Measurements from ENCODE around the gene HAUS7.

HAUS7 gene

DNA sequence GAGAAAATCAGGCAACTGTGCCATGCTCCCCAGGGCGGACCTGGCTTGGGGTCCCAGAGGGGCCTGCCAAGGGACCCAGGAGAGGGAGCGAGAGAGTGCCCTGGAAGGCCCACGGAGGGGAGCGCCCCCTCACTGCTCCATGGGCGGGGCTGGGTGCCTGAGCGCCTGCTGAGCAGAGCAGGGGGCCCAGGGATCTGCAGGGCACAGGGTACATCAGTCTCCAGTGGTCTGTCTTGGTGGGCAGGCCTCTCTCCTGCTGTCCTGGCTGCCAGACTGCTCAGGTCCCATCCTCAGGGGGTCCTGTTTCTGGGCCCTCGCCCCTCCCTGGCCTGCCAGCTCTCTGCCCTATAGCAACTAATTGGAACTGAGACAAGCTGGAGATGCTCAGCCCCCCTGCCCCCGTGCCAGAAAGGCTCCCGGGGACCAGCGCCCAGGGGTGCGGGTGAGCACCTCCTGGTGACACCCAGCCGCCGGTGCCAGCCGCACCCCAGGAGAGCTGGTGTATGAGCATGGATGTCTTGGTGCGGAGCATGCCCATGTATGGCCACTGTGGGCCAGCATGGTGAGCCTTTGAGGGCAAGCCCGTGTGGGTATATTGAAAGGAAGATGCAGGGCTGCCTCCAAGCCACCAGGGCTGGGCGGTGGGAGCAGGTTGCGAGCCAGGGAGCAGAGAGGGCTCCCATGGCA is 25.7 kb upstream of the HAUS7 start:
- H3F3A ChIP-seq (ENCODE audit: control insufficient read depth, insufficient read depth), result no peaks in the 10 kb centered on the region
- H3K79me2 ChIP-seq (ENCODE audit: control insufficient read depth, low read length), result no peaks in the 10 kb centered on the region
- H3K4me2 ChIP-seq (ENCODE audit: low read length), result no peak overlapping the region
- no peaks in the 10 kb centered on the region for H3K9me3 ChIP-seq (ENCODE audit: control insufficient read depth, insufficient read depth, low read length)
- TF ChIP-seq, protein P1, sequence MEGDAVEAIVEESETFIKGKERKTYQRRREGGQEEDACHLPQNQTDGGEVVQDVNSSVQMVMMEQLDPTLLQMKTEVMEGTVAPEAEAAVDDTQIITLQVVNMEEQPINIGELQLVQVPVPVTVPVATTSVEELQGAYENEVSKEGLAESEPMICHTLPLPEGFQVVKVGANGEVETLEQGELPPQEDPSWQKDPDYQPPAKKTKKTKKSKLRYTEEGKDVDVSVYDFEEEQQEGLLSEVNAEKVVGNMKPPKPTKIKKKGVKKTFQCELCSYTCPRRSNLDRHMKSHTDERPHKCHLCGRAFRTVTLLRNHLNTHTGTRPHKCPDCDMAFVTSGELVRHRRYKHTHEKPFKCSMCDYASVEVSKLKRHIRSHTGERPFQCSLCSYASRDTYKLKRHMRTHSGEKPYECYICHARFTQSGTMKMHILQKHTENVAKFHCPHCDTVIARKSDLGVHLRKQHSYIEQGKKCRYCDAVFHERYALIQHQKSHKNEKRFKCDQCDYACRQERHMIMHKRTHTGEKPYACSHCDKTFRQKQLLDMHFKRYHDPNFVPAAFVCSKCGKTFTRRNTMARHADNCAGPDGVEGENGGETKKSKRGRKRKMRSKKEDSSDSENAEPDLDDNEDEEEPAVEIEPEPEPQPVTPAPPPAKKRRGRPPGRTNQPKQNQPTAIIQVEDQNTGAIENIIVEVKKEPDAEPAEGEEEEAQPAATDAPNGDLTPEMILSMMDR (IDR thresholded peaks at IDR 0.05; ENCODE audit: low read depth, low read length, poor library complexity, severe bottlenecking), result no peak
- TF ChIP-seq EZH2phosphoT487 (IDR thresholded peaks at IDR 0.05; ENCODE audit: borderline replicate concordance, low read length), result no peak
- H3K9me2 ChIP-seq (replicated peaks; ENCODE audit: control insufficient read depth, low read length), result no peaks in the 10 kb centered on the region
- H3K4me3 ChIP-seq (ENCODE audit: low read length), result no peak overlapping the region
- H3K27me3 ChIP-seq (ENCODE audit: control insufficient read depth, low read length), result no peaks in the 10 kb centered on the region
- no peaks in the 10 kb centered on the region for H3K4me1 ChIP-seq (ENCODE audit: control insufficient read depth, low read length)
- H3K36me3 ChIP-seq (ENCODE audit: control insufficient read depth, low read length), result no peaks in the 10 kb centered on the region
- H4K20me1 ChIP-seq (ENCODE audit: control insufficient read depth, insufficient read depth, low read depth, low read length), result no peaks in the 10 kb centered on the region
- no peak overlapping the region for H3K27ac ChIP-seq (ENCODE audit: low read depth, low read length)

DNA sequence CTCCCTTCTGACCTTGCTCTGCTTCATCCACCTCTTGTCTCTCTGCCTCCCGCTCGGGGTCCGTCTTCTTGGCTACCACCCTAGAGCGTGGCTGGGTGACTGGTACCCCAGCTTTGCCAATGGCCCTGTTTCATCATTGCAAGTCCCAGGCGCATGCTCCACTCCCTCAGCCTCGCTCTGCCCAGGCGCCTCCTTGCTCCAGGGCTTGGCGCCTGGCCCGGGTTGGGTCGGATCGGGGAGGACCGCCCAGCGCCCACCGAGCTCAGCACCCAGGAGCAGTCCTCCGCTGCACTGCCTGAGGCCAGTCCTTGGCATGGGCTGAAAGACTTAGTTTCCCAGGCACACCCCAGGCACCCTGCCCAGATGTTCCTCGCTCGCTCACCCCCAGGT is 25.0 kb upstream of the HAUS7 start:
- Histone ChIP-seq H3F3A (ENCODE audit: control insufficient read depth, insufficient read depth) (no peaks in the 10 kb centered on the region), H3K79me2 (ENCODE audit: control insufficient read depth, low read length) (no peaks in the 10 kb centered on the region), H3K27me3 (ENCODE audit: control insufficient read depth, low read length) (no peaks in the 10 kb centered on the region), H3K4me3 (ENCODE audit: low read length) (no peak overlapping the region), H3K4me2 (ENCODE audit: low read length) (no peak overlapping the region), H3K9me2 (replicated peaks; ENCODE audit: control insufficient read depth, low read length) (no peaks in the 10 kb centered on the region), H3K36me3 (ENCODE audit: control insufficient read depth, low read length) (no peaks in the 10 kb centered on the region), H4K20me1 (ENCODE audit: control insufficient read depth, insufficient read depth, low read depth, low read length) (no peaks in the 10 kb centered on the region), H3K9me3 (ENCODE audit: control insufficient read depth, insufficient read depth, low read length) (no peaks in the 10 kb centered on the region), H3K4me1 (ENCODE audit: control insufficient read depth, low read length) (no peaks in the 10 kb centered on the region), H3K27ac (ENCODE audit: low read depth, low read length) (no peak overlapping the region)
- TF ChIP-seq EZH2phosphoT487 (IDR thresholded peaks at IDR 0.05; ENCODE audit: borderline replicate concordance, low read length), result no peak
- TF ChIP-seq, protein P1 (IDR thresholded peaks at IDR 0.05; ENCODE audit: low read depth, low read length, poor library complexity, severe bottlenecking), result no peak

DNA sequence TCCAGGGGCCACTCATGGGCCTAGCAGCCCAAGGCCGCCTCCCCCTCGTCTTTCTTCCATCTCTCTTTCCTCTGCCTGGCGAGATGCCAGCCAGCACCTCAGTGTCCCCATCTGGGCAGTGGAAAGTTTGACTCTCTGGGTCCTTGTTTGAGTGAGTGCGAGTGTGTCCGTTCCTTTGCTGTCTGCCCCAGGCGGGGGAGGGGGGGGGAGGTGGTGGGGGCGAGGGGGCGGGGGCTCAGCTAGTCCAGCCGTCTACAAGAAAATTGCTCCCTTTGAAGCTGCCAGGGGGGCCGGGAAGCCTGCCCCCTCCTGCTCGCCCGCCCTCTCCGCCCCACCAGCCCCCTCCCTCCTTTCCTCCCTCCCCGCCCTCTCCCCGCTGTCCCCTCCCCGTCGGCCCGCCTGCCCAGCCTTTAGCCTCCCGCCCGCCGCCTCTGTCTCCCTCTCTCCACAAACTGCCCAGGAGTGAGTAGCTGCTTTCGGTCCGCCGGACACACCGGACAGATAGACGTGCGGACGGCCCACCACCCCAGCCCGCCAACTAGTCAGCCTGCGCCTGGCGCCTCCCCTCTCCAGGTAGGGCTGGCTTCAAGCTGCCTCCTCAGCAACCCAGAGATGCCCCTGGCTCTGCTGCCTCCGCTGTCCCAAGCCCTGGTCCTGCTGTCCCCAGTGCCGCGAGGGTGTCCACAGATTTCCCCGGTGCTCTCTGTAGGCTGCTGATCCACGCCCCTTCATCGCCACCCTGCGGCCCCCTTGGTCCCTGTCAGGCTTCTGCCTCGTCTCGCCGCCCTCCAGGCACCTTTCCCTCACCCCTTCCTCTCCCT is 24.4 kb upstream of the HAUS7 start, which contains the start of gene BGN:
Gene BGN (plus strand): TSS at position 440 of the 821 bp plus-strand sequence. CDS start 9,652 bp downstream, outside the sequence.
- Histone ChIP-seq H3K9me2 (replicated peaks; ENCODE audit: control insufficient read depth, low read length) (no peaks in the 10 kb centered on the region), H3K79me2 (ENCODE audit: control insufficient read depth, low read length) (no peaks in the 10 kb centered on the region), H3K4me2 (ENCODE audit: low read length) (no peak within 1 kb of the TSS), H3K27ac (ENCODE audit: low read depth, low read length) (no peak within 1 kb of the TSS), H4K20me1 (ENCODE audit: control insufficient read depth, insufficient read depth, low read depth, low read length) (no peaks in the 10 kb centered on the region), H3K9me3 (ENCODE audit: control insufficient read depth, insufficient read depth, low read length) (no peaks in the 10 kb centered on the region), H3F3A (ENCODE audit: control insufficient read depth, insufficient read depth) (no peaks in the 10 kb centered on the region), H3K4me1 (ENCODE audit: control insufficient read depth, low read length) (no peaks in the 10 kb centered on the region), H3K27me3 (ENCODE audit: control insufficient read depth, low read length) (no peaks in the 10 kb centered on the region), H3K36me3 (ENCODE audit: control insufficient read depth, low read length) (no peaks in the 10 kb centered on the region), H3K4me3 (ENCODE audit: low read length) (no peak within 1 kb of the TSS)
- TF ChIP-seq, protein P1 (IDR thresholded peaks at IDR 0.05; ENCODE audit: low read depth, low read length, poor library complexity, severe bottlenecking), result no peak
- no peak for TF ChIP-seq EZH2phosphoT487 (IDR thresholded peaks at IDR 0.05; ENCODE audit: borderline replicate concordance, low read length)
